ENCODE results near the gene TBC1D22A. TPM values are rescaled to one million over a fixed set of nuclear protein-coding genes. Genes with fewer than 3 reads are reported as not detected.

Gene TBC1D22A
- total and polyA plus RNA-seq, 10 of the 15 experiments (the other 5 are each of a cell fraction or from before 2014, with no cell fraction given): 0.63 to 44.7 (median 27.4) TPM

GRCh38 chr22:46757104-46757503 is 5.3 kb upstream of the TBC1D22A start (continued):
- TF ChIP-seq CUX1 (IDR thresholded peaks at IDR 0.05; ENCODE audit: insufficient replicate concordance, low read depth, low read length): no peak

GRCh38 chr22:46758121-46758520 is 4.3 kb upstream of the TBC1D22A start:
- H3K9ac ChIP-seq (ENCODE audit: control insufficient read depth, insufficient read depth, low read length): no peak overlapping the region
- in situ Hi-C loops (cut with MboI): loop anchor here (10.0 to 25.0 kb wide), 2 partner anchors 1329 to 1737 kb away; no protein-coding TSS in a partner anchor
- no peak for TF ChIP-seq HDGF (IDR thresholded peaks at IDR 0.05)
- TF ChIP-seq MXI1 (IDR thresholded peaks at IDR 0.05; ENCODE audit: low read depth, low read length): no peak
- no peak for TF ChIP-seq ASH2L (IDR thresholded peaks at IDR 0.05; ENCODE audit: borderline replicate concordance, low read depth)
- no peak for TF ChIP-seq CEBPZ (IDR thresholded peaks at IDR 0.05; ENCODE audit: low read depth, low read length)
- TF ChIP-seq SUPT20H (IDR thresholded peaks at IDR 0.05; ENCODE audit: borderline replicate concordance, control insufficient read depth, low read depth, low read length): no peak
- no peak for TF ChIP-seq CBX3 (IDR thresholded peaks at IDR 0.05; ENCODE audit: borderline replicate concordance, low read depth)
- no peak for TF ChIP-seq HSF1 (IDR thresholded peaks at IDR 0.05; ENCODE audit: low read depth, low read length)
- no peak for TF ChIP-seq POLR2AphosphoS2 (IDR thresholded peaks at IDR 0.05; ENCODE audit: low read depth, low read length)
- no peak for TF ChIP-seq ETV6 (conservative IDR thresholded peaks at IDR 0.05 in 1 of 2, IDR thresholded peaks at IDR 0.05 in 1 of 2; ENCODE audit: borderline replicate concordance in 1 of 2, low read depth in 1 of 2)
- no peak for TF ChIP-seq FOXK2 (IDR thresholded peaks at IDR 0.05)
- no peak for TF ChIP-seq LARP7 (IDR thresholded peaks at IDR 0.05)

More at GRCh38 chr22:46758121-46758520, 4.3 kb upstream of the TBC1D22A start:
- no peak overlapping the region for H2AFZ ChIP-seq (ENCODE audit: control insufficient read depth, low read depth, low read length)
- DNase-seq (ENCODE audit: low read depth, low spot score) (no peak), ATAC-seq (no peak), FAIRE-seq (no peak)
- no peak overlapping the region for H3K4me2 ChIP-seq (ENCODE audit: control insufficient read depth, insufficient read depth)
- peaks cover 18% of the 10 kb centered on the region for H3K79me2 ChIP-seq (ENCODE audit: control insufficient read depth, insufficient read depth, low read length)
- peaks cover 6% of the 10 kb centered on the region for H3K4me1 ChIP-seq (ENCODE audit: control insufficient read depth, insufficient read depth, low read length)
- ChIA-PET RAD21 (ENCODE audit: unreplicated experiment) (interaction anchor here (0.7 to 10.5 kb wide), 11 partner anchors 9 to 195 kb away, joined by 3 to 199 read pairs (median 5); no protein-coding TSS in a partner anchor), POLR2A (no interaction called here), SMC1A (ENCODE audit: uncharacterized antibody, unreplicated experiment) (interaction anchor here (0.6 to 5.2 kb wide), 16 partner anchors 8 to 1735 kb away, joined by 3 to 100 read pairs (median 5); no protein-coding TSS in a partner anchor), CTCF (interaction anchor here (0.5 to 11.8 kb wide), 34 partner anchors 8 to 211 kb away, joined by 3 to 297 read pairs (median 6); no protein-coding TSS in a partner anchor)
- H3K27ac ChIP-seq (ENCODE audit: control insufficient read depth, insufficient read depth): no peak overlapping the region
- no peaks in the 10 kb centered on the region for H4K20me1 ChIP-seq (ENCODE audit: control insufficient read depth, insufficient read depth)
- H3K36me3 ChIP-seq (ENCODE audit: control insufficient read depth in 2 of 2, insufficient read depth in 2 of 2, low read length in 1 of 2): no peaks in the 10 kb centered on the region
- WGBS (ENCODE audit: insufficient coverage, insufficient replicate concordance, low lambda C conversion rate, missing lambda C conversion rate): 94% methylated on average over 1 of the region's 1 CpG
- intact Hi-C loops (cut with micrococcal nuclease; ENCODE audit: unreplicated experiment): loop anchor here (1.0 kb wide), 1 partner anchor 45 kb away; no protein-coding TSS in a partner anchor
- peaks cover 3% of the 10 kb centered on the region; the same call in 1 of the 3 replicates for H3K9me3 ChIP-seq (replicated peaks; ENCODE audit: control insufficient read depth, insufficient read depth, low read length)
- BruUV-seq (replicated peaks): no TSS peak
- no peak overlapping the region for H3K4me3 ChIP-seq
- H3K27me3 ChIP-seq (replicated peaks in 1 of 2; ENCODE audit: control insufficient read depth in 2 of 2, insufficient read depth in 2 of 2, low read length in 1 of 2): no peaks in the 10 kb centered on the region

Measured in GM12878 (cell line).